GM10266 (cell line): ENCODE measurements around the gene HEXD.

ENCODE experiments used
- DNase-seq: peaks from one replicate; pipeline ENCODE4 v3.0.0; 2012; ENCODE audit errors: extremely low spot score
- TF ChIP-seq, protein P1 (sequence below): IDR thresholded peaks from 2 replicates; pipeline ENCODE4 v1.5.1; 2012; ENCODE audit warnings: mild to moderate bottlenecking, low read depth; ENCODE audit not compliant: control insufficient read depth, insufficient read depth; ENCODE audit errors: missing control alignments

HEXD gene

DNA sequence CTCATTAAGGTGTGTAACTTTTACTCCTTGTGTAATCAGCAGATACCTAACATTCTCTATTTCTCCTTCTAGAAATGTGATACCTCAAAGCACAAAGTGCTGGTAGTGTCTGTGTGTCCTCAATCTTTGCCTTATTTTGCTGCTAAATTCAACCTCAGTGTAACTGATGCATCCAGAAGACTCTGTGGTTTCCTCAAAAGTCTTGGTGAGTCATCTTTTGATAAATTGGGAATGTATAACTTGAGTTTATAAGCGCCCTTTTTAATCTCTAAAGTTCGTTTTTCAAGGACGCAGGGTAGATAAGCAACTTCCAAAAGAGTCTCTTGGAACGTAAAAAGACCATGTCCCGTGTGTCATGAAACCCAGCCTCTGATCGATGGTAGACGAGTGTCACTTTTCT is 50.5 kb downstream of the HEXD start:
- no peak for DNase-seq
- TF ChIP-seq, protein P1, sequence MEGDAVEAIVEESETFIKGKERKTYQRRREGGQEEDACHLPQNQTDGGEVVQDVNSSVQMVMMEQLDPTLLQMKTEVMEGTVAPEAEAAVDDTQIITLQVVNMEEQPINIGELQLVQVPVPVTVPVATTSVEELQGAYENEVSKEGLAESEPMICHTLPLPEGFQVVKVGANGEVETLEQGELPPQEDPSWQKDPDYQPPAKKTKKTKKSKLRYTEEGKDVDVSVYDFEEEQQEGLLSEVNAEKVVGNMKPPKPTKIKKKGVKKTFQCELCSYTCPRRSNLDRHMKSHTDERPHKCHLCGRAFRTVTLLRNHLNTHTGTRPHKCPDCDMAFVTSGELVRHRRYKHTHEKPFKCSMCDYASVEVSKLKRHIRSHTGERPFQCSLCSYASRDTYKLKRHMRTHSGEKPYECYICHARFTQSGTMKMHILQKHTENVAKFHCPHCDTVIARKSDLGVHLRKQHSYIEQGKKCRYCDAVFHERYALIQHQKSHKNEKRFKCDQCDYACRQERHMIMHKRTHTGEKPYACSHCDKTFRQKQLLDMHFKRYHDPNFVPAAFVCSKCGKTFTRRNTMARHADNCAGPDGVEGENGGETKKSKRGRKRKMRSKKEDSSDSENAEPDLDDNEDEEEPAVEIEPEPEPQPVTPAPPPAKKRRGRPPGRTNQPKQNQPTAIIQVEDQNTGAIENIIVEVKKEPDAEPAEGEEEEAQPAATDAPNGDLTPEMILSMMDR = no peak

DNA sequence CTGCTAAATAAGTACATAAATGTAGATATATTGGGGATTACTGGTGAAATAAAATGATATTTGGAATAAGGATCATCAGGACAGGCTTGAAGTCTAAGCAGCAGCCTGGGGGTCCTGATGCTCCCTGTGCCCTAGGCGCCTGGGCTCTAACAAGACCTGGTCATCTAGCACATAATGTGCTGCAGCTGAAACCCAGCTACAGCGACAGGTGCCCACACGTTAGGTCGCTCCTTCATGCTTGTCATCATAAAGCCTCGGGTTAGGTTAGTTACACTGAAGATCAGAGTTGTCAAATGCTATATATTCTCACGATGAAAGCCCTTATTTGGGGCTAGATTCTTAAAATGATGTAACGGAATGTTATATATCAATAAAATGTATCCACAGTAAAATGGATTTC is 51.9 kb downstream of the HEXD start:
- TF ChIP-seq, protein P1 = no peak

DNA sequence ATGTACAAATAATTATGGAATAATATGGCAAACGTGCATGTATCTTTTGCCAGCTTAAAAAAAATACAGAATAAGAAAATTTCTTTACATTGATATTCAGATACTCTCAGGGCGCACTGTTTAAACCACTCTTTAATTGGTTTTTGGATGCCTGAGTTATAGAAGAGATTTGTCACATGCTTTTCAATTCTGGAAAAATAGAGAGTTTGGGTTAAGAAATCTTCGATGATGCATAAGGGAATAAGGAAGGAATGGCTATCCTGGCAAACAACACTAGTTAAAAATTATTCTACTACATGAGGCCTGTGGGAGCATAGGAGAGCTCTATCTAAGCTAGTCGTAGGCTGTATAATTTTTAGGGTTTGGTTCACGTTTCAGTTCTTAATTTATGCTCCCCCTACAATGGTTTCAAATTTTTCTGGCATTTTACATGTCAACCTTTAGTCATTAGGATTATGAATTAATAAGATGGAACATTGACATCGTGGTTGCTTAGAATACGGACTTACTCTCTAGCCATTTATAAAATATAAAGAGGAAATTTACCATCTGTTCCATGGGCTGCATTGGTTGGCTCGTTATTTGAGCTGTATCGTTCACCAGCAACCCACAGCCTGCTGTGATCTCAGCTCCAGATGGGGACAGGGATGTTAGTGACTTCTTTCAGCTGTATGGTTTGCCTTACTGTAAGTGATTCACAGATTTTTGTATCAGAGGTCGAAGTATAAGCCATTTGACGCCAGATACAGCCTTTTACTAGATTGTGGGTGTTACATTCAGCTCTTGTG is 56.3 kb downstream of the HEXD start:
- no peak for DNase-seq
- TF ChIP-seq, protein P1 = no peak

More for the DNA sequence above, 51.9 kb downstream of the HEXD start:
- no peak for DNase-seq

DNA sequence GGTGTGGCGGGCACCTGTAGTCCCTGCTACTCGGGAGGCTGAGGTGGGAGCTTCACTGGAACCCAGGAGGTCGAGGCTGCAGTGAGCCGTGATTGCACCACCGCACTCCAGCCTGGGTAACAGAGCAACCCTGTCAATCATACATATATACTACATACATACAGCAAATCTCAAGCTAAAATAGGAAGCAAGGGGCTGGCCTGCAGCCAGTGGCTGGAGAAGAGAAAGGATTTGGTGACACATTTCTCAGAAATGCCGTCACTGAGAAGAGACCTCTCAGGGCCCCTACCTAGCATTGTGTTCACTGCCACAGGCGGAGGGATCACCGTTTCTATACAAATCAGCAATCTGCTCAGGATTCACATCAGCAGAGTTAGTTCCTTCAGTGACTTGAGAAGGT is 57.3 kb downstream of the HEXD start:
- DNase-seq = no peak
- TF ChIP-seq, protein P1 = no peak

DNA sequence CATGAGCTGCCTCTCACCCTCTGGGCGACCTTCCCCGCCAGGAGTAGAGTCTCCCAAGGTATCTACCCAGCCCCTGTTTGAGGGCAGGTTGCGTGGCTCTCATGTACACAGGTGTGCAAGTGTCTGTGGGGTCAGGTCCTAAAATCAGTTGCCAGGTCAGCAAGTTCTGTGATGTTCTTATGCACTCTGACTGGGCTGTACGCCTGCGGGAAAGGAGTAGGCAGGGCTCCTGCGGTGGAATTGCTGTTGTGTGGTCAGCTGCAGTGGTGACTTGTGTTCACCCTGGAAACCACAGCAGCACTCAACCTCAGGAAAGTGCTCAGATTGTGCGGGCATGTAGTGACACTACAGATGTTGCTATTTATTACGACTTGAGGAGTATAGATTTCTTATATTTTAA is 59.8 kb downstream of the HEXD start:
- TF ChIP-seq, protein P1 = no peak
- DNase-seq = no peak

DNA sequence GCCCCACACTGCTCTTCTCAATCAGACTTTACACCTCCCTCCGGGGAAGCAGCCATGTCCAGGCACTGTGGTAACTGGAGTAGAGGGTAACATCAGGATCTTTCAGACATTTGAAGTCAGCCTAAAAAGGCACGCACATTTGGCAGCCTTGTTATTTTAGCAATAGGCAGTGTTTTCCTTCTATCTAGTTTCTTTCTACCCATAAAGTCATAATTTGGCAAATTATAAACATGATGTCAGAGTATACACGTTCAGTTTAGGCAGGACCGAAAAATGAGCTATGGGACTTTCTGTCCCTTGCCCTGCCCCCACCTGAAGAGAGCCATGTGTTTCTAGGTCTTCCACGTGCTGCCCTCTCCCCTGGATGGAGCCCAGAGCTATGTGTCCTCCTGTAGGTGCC is 61.5 kb downstream of the HEXD start:
- DNase-seq = no peak
- TF ChIP-seq, protein P1 = no peak

DNA sequence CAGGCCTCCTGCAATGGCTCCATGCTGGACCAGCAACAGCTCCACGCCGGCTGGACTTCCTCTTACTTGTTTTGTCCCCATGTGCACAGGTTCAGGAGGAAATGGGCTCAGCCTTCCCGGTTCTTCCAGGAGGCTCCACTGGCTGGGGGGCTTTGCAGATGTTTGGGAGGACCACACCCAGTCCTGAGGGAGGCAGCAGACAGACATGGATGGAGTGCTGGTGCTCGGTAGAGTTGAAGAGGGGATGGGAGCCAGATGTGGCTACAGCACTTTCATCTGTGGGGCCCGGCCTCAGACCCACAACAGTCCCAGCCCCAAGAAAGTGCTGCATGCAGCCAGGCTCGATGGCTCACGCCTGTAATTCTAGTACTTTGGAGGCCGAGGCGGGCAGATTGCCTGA is 62.2 kb downstream of the HEXD start:
- TF ChIP-seq, protein P1 = no peak
- no peak for DNase-seq
